GM18517 (cell line): ENCODE data around the gene TRIM71.
"Not testable (repeated sequence)": the region's sequence is repeated elsewhere in the genome, so short reads cannot be mapped to it uniquely, and the experiment has no call there.

Experiments used
- ATAC-seq: cut with Tn5 transposase; IDR thresholded peaks from one replicate; pipeline ENCODE4 v1.9.1; 2021; ENCODE audit warnings: mild to moderate bottlenecking, moderate library complexity; ENCODE audit not compliant: unreplicated experiment

Gene TRIM71

DNA sequence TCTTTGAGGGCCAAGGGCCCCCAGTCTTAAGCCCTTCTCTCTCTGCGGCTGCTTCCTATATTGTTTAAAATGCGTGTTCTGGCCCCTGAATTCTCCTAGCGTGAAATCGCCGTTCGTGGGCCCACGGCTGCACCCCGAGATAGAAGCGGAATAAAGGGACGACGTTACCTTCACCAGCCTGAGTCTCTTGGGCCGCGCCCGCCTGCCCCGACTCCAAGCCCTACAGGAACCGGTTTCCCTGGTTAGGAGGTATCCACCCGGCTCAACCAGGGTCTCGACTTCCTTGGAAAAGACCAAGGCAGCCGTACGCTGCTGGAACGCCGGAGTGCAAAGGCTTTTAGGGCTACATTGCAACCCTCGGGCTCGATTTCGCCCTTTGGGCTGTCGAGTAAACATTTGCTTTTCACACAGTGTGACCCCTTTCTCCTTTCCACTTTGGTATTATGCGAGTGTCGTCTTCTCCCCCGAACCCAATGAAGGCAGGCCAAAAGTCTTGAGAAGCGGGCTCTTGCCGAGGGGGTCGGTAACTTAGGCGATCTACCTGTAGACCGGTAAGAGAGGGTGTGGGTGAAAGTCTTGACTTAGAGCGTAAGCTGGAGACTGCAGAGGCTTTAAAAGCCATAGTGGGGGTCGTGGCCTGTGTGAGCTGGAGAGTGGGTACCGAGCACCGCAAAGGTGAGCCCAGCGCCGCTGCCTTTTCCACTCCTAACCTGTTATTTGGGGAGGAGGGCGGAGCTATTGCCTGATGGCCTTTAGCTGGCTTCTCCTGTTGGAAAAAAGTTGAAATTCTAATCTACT lies 2.0 kb downstream of the TRIM71 start:
- no peak for ATAC-seq

GRCh38 chr3:32820430-32820829 lies 2.6 kb downstream of the TRIM71 start:
- no peak for ATAC-seq

- ATAC-seq = no peak
Observed at GRCh38 chr3:32820971-32821685, 3.3 kb downstream of the TRIM71 start.

DNA sequence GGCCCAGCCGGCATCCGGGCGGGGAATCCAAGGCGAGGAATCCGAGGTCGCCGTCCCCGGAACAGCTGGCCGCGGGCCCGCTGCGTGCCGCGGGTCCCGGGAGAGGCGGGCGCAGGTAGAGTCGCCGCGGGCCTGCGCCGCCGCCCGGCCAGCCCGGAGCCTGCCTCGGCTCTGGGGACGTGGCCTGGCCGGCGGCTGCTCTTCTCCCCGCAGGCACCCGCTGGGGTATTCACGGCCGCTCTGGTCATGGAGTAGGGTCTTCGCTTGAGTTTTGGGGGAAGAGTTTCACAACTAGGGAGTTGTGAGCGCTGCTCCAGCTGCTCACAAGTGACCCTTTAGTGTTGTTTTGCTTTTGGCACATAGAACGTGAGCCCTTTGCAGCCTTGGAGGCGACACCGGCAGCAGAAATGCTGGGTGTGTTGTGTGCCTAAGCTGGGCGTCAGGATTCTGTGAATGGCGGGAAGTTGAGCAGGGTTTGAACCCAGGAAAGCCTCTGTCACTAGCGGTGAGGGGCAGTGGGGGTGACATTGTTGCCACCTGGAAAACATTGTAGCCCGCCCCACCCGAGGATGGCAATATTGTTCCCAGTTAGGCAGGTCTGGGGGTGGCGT lies 4.0 kb downstream of the TRIM71 start:
- ATAC-seq = no peak

DNA sequence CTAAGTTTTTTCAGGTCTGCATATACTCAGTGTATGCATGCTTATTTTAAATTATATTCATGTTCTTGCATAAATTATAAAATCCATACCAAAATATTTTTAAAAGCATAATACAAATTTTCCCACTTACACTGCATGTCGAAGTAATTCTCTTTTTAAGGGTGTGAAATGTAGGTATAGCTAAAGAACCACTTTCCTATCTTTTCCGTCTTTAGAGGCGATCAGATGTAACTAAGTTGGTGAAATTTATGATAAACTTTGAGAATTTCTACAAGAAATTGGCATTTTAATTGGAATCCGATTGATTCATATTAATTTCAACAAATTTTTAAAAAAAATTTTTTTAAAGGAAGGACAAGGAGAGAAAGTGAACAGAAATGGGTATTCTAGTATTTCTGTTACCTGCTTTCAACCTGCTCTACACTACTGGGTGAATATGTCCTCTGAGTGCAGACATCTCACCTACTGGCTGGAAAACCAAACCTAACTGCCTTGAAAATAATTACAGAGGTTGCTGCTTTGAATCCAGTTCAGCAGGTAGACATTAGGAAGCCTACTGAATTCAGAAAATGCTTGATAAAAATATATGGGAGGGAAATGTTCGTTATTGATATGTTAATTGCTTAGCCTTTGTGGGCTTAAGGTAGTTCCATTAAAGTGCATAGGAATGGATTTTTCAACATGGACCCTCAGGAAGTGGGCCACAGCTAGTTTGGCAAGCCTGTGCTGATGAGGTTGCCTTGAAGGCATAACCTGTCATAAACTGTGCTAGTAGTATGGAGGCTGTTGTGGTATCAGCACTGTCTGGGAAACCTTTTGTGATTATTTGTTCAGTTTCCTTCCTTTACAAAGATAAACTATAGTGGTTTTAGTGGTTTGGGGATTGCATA lies 5.1 kb downstream of the TRIM71 start:
- ATAC-seq = no peak

DNA sequence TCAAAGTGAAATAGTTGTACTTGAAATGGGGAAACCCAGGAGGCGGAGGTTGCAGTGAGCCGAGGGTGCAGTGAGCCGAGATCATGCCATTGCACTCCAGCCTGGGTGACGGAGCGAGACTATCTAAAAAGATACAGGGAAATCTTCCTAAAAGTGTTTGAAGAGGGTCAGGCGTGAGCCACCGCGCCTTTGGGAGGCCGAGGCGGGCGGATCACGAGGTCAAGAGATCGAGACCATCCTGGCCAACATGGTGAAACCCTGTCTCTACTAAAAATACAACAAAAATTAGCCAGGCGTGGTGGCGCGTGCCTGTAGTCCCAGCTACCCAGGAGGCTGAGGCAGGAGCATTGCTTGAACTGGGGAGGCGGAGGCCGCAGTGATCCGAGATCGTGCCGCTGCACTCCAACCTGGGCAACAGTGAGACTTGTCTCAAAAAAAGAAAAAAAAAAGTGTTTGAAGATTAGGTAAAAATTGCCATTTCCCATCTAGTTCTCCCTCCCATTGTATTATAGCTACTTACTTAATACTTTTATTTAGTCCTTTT lies 5.9 kb downstream of the TRIM71 start:
- ATAC-seq = not testable (repeated sequence)

- ATAC-seq = no peak
Observed at GRCh38 chr3:32825601-32826375, 8.0 kb downstream of the TRIM71 start.

GRCh38 chr3:32831062-32831461 lies 13.3 kb downstream of the TRIM71 start:
- no peak for ATAC-seq

GRCh38 chr3:32831791-32832190 lies 14.0 kb downstream of the TRIM71 start:
- no peak for ATAC-seq

GRCh38 chr3:32832193-32832592 lies 14.4 kb downstream of the TRIM71 start:
- no peak for ATAC-seq

DNA sequence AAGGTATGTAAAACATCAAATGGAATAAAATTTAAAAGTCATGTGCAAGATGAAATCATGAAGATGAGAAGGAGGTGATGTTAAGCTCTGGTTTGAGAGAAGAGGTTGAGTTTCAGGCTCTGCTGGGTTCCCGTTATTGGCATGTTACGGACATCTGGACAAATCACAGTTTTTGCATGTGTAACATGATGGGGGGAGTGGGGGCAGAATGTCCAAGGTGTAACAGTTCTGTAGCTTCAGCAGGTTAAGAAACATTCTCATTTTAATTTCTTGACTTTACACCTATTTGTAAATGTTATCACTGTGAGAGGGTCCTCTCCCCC lies 17.2 kb downstream of the TRIM71 start:
- ATAC-seq = no peak

GRCh38 chr3:32835961-32836360 lies 18.2 kb downstream of the TRIM71 start:
- no peak for ATAC-seq

GRCh38 chr3:32836601-32837000 lies 18.8 kb downstream of the TRIM71 start:
- no peak for ATAC-seq

GRCh38 chr3:32837366-32837765 lies 19.6 kb downstream of the TRIM71 start:
- ATAC-seq = no peak

GRCh38 chr3:32837789-32838188 lies 20.0 kb downstream of the TRIM71 start:
- ATAC-seq = no peak

- ATAC-seq = no peak
Observed at GRCh38 chr3:32839714-32840085, 21.9 kb downstream of the TRIM71 start.

DNA sequence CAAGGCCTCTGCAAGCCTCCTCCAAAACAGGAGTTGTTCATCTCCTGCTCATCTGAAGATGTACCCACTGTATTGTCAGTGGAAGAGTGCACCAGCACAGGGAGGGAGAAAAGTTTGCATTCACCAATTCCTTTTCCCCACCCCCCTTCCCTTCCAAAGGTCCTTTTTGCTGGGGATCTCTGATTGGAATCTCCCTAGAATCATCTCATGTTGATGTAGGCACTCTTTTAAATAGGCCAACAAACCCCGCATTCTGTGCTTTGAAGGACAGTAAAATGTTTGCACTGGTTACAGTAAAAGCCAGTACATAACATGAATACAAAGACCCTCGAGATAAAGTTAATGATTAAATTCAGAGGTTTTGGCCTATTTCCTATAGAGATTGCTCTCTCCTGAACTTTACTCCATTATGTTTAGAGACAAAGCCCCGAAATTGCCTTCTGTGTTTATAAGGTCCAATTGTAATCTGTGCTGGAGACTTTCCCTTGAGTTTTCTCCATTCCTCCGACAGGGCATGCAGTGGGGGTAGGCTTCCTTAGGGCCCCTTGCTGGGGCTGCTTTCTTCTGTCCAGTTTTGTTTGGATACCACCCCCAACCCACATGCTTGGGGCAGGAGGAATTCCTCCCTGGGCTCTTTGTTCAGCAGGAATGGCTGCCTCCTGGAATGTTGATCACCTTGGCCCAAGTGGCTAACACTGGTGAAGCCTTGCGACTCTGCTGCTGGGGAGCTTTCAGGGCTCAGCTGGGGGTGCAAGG lies 22.5 kb downstream of the TRIM71 start:
- no peak for ATAC-seq

- no peak for ATAC-seq
Observed at GRCh38 chr3:32841341-32841740, 23.5 kb downstream of the TRIM71 start.

DNA sequence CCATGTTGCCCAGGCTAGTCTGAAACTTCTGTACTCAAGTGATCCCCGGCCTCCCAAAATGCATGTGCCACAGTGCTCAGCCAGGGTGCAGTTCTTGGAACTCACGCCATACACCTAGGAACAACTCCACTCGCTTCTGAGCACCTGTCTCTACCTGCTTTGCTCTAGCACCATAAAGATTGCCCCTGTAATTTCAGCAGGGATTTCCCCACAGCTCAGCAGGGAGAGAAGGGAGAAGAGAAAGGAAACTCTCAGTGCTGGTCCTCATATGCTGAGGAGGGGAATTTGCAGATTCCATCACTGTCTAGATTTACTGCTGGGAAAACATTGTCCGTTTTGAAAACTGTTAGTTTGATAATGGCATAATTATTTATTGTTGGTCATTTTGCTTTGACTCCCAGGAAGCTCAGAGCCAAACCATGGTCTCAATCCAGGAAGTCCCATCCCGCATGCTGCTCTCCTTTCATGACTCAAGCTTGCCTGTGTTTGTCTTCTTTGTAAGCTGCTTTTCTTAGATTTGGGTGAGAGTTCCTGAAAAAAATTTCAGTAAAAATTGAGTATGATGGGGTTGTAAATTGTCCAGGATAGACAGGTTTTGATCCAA lies 24.2 kb downstream of the TRIM71 start:
- no peak for ATAC-seq
